Measurements from ENCODE around the gene MRC1.

MRC1 gene

DNA sequence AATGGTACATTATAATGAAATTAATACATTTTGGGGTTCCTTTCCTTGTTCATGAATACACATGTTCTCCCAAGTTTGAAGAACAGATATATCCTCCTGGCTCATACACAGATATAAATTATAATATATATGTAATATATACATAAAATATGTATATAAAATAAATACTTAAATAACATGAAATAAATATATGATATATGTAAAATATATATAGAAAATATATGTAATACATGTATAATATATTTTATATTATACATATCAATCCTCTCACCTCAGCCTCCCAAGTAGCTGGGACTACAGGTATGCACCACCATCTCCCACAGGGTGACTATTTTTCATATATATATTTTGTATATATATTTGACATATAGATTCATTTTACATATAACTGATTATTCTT lies 68.0 kb downstream of the MRC1 start:
- TF ChIP-seq CTCF (IDR thresholded peaks at IDR 0.05): no peak

DNA sequence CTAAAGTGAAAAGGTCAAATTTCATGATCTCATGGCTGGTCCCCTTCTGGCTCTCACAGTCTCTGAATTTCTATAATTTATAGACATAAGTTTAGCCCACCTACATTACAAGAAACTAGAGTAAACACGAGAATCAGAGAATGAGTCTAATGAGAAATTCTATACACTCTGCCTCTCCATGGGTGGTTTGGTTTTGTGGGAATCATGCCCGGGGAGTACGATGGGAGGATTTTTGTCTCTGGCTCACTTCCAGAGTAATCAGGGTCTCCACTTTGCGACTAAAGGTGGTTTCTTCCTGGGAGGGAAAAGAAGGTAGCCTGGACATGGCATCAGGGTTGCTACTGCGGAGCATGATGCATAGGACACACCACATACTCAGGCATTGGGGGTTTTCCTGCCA lies 69.7 kb downstream of the MRC1 start:
- no peak for TF ChIP-seq CTCF (IDR thresholded peaks at IDR 0.05)

DNA sequence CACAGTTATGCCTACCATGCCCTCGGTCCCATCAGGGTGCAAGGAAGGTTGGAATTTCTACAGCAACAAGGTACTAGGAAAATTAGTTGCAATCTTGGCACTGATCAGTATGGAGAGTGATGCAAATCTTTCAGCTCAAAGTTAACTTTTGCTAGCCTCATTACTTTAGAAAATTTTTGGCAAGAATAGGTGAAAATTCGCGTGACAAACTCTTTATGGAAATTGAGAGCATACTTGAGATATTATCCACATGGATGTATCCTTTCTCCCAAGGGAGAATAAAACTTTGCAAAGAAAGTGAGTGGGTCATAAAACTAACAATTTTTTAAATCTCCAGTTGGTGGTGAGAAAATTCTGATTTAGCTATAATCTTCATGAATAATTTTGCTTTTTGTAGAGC lies 71.5 kb downstream of the MRC1 start:
- no peak for TF ChIP-seq CTCF (IDR thresholded peaks at IDR 0.05)

DNA sequence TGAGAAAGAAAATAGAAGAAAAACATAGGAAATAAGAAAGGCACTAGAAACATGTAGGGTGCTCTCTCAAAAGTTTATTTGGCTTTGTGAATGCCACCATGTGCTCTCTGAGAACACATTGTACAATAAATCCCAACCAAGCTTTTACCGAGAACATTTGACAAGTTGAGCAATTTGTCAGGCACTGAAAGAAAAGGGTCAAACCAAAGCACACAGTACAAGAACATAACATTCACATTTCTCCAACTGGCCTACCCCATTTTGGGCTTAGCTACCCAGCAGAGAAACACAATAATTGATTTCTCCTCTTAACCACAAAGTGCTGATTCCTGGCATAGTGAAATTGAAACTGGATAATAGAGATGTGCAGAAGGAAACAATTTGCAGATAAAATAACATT lies 73.4 kb downstream of the MRC1 start:
- TF ChIP-seq CTCF (IDR thresholded peaks at IDR 0.05): no peak

DNA sequence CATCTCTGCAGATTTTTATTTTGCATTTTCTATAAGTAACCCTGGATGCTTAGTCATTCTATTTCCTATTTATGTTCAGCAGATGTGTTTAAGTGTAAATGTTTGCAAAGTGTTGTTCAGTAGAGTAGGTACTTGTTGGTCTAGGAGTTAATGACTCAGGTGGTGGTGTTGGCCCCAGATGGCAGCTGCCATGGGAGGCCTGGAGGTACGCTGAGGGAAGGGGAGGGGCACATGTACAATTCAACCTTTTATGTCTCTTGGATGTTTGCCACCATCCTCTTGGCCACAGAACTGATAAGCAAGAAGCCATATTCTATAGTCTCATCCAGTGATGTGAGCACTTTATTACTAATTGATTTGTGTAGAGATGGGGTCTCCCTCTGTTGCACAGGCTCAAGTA lies 74.5 kb downstream of the MRC1 start:
- no peak for TF ChIP-seq CTCF (IDR thresholded peaks at IDR 0.05)

- no peak for TF ChIP-seq CTCF (IDR thresholded peaks at IDR 0.05)
Observed at GRCh38 chr10:17888189-17888588, 79.0 kb downstream of the MRC1 start.

DNA sequence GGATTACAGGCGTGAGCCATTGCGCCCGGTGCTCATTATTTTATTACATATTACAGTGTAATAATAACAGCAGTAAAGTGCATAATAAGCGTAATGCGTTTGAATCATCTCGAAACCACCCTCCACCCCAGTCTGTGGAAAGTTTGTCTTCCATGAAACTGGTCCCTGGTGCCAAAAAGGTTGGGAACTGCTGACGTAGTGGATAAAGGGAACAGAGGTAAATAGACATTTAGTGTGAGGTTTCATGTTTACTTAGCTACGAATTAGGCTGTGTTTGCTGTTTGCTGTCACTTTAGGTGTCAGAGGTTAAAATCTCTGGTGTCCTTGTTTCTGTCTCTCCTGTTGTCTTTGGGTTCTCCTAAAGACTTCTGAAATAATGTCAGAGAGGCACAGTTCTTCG lies 82.3 kb downstream of the MRC1 start:
- TF ChIP-seq CTCF (IDR thresholded peaks at IDR 0.05): no peak

GRCh38 chr10:17904564-17904963 lies 95.4 kb downstream of the MRC1 start:
- no peak for TF ChIP-seq CTCF (IDR thresholded peaks at IDR 0.05)

Data from LNCAP (cell line).